ENCODE data around the gene MBNL1. TPM values are rescaled to one million over a fixed set of nuclear protein-coding genes. Genes with fewer than 3 reads are reported as not detected.

MBNL1 gene
- total RNA-seq, 1 experiment from 2014 or later: 117 TPM

GRCh38 chr3:152328841-152329240 lies 60.1 kb downstream of the MBNL1 start:
- peak; percentile 67 for DNase-seq (ENCODE audit: low spot score)
- Histone ChIP-seq H3K4me3 (ENCODE audit: low read depth, low read length, poor library complexity, severe bottlenecking) (no peak overlapping the region), H3K36me3 (ENCODE audit: insufficient read depth, low read length, poor library complexity, severe bottlenecking) (no peaks in the 10 kb centered on the region), H3K27ac (ENCODE audit: low read depth, low read length, poor library complexity, severe bottlenecking) (peak overlapping the region; percentile 43), H3K4me1 (ENCODE audit: insufficient read depth, low read length, poor library complexity, severe bottlenecking) (peaks cover 28% of the 10 kb centered on the region), H3K27me3 (replicated peaks; ENCODE audit: insufficient read depth, low read depth, low read length, poor library complexity) (no peaks in the 10 kb centered on the region), H3K9me3 (ENCODE audit: low read depth, low read length, poor library complexity, severe bottlenecking) (peaks cover 6% of the 10 kb centered on the region)
- TF ChIP-seq CTCF (conservative IDR thresholded peaks at IDR 0.05; ENCODE audit: low read depth, low read length) (no peak), EZH2 (IDR thresholded peaks at IDR 0.05; ENCODE audit: borderline replicate concordance, low read depth, low read length, poor library complexity, severe bottlenecking) (no peak)
- intact Hi-C loops (cut with micrococcal nuclease; ENCODE audit: unreplicated experiment): no loop called here
- BruUV-seq (replicated peaks): no TSS peak
- ChIA-PET CTCF (no interaction called here), POLR2A (ENCODE audit: low non-redundant PET) (no interaction called here)

- H3K27me3 ChIP-seq (replicated peaks; ENCODE audit: insufficient read depth, low read depth, low read length, poor library complexity): no peaks in the 10 kb centered on the region
- TF ChIP-seq EZH2 (IDR thresholded peaks at IDR 0.05; ENCODE audit: borderline replicate concordance, low read depth, low read length, poor library complexity, severe bottlenecking) (no peak), CTCF (conservative IDR thresholded peaks at IDR 0.05; ENCODE audit: low read depth, low read length) (no peak)
- DNase-seq (ENCODE audit: low spot score): no peak
- H3K4me3 ChIP-seq (ENCODE audit: low read depth, low read length, poor library complexity, severe bottlenecking): no peak overlapping the region
- ChIA-PET CTCF (no interaction called here), POLR2A (ENCODE audit: low non-redundant PET) (no interaction called here)
- peaks cover 6% of the 10 kb centered on the region for H3K9me3 ChIP-seq (ENCODE audit: low read depth, low read length, poor library complexity, severe bottlenecking)
- intact Hi-C loops (cut with micrococcal nuclease; ENCODE audit: unreplicated experiment): no loop called here
- H3K4me1 ChIP-seq (ENCODE audit: insufficient read depth, low read length, poor library complexity, severe bottlenecking): peaks cover 29% of the 10 kb centered on the region
- H3K27ac ChIP-seq (ENCODE audit: low read depth, low read length, poor library complexity, severe bottlenecking): no peak overlapping the region
- no TSS peak for BruUV-seq (replicated peaks)
- no peaks in the 10 kb centered on the region for H3K36me3 ChIP-seq (ENCODE audit: insufficient read depth, low read length, poor library complexity, severe bottlenecking)
Observed at GRCh38 chr3:152330559-152330958, 61.8 kb downstream of the MBNL1 start.

- H3K27ac ChIP-seq (ENCODE audit: low read depth, low read length, poor library complexity, severe bottlenecking): no peak overlapping the region
- H3K9me3 ChIP-seq (ENCODE audit: low read depth, low read length, poor library complexity, severe bottlenecking): peaks cover 4% of the 10 kb centered on the region
- ChIA-PET POLR2A (ENCODE audit: low non-redundant PET) (interaction anchor here (0.6 kb wide), 1 partner anchor 760 kb away, joined by 3 read pairs; no protein-coding TSS in a partner anchor), CTCF (no interaction called here)
- H3K4me1 ChIP-seq (ENCODE audit: insufficient read depth, low read length, poor library complexity, severe bottlenecking): peaks cover 29% of the 10 kb centered on the region
- no peak for TF ChIP-seq EZH2 (IDR thresholded peaks at IDR 0.05; ENCODE audit: borderline replicate concordance, low read depth, low read length, poor library complexity, severe bottlenecking)
- no peak for TF ChIP-seq CTCF (conservative IDR thresholded peaks at IDR 0.05; ENCODE audit: low read depth, low read length)
- H3K4me3 ChIP-seq (ENCODE audit: low read depth, low read length, poor library complexity, severe bottlenecking): no peak overlapping the region
- intact Hi-C loops (cut with micrococcal nuclease; ENCODE audit: unreplicated experiment): no loop called here
- BruUV-seq (replicated peaks): no TSS peak
- DNase-seq (ENCODE audit: low spot score): no peak
- no peaks in the 10 kb centered on the region for H3K36me3 ChIP-seq (ENCODE audit: insufficient read depth, low read length, poor library complexity, severe bottlenecking)
- no peaks in the 10 kb centered on the region for H3K27me3 ChIP-seq (replicated peaks; ENCODE audit: insufficient read depth, low read depth, low read length, poor library complexity)
Observed at GRCh38 chr3:152331018-152331541, 62.4 kb downstream of the MBNL1 start.
